Adipose tissue (tissue), 3 donors: ENCODE data around the gene ACSL3. TPM values are rescaled to one million over a fixed set of nuclear protein-coding genes. Genes with fewer than 3 reads are reported as not detected.

Experiments
- H3K27ac ChIP-seq: one replicate; pipeline ENCODE4 v1.5.1; 2013; ENCODE audit warnings: low read depth, low read length
- WGBS, 3 donors: extraction: QIAGEN DNeasy Blood & Tissue Kit; methylation state at CpG; one replicate each; pipeline ENCODE4 v1.1.7; 2013; 5-methylcytosine and 5-hydroxymethylcytosine counted together
- polyA plus RNA-seq, 3 donors: library from polyadenylated mRNA; stranded (reverse); fragments of 200-250 nt; gene quantifications; one replicate each; pipeline ENCODE4 v1.2.3, GENCODE V29; 2013
- donor health status: healthy with polysubstance abuse.
- donor health status: Bipolar disorder and iron deficiency.
- donor health status: healthy.

The ACSL3 gene
- polyA plus RNA-seq, 3 donors = 8.9 to 36.3 (median 20.7) TPM

GRCh38 chr2:222922019-222922800 is 61.4 kb downstream of the ACSL3 start:
- H3K27ac ChIP-seq = no peak overlapping the region
- 92 to 95% (median 92%) methylated on average over 8 of the region's 8 CpGs for WGBS, 3 donors

DNA sequence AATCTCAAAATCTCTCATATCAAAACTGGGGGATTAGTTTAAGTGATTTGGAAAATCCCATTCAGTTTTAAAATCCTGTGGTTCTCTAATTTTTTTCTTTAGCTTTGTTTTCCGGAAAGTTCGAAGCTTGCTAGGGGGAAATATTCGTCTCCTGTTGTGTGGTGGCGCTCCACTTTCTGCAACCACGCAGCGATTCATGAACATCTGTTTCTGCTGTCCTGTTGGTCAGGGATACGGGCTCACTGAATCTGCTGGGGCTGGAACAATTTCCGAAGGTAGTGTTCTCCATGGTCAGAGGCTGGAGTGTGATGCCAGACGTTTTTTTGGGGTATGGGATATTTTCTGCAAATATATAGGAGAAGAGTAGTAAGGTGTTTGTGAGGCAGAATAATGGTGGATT is 66.1 kb downstream of the ACSL3 start:
- WGBS, 3 donors = 92 to 96% (median 95%) methylated on average over 9 of the region's 9 CpGs
- H3K27ac ChIP-seq = no peak overlapping the region

DNA sequence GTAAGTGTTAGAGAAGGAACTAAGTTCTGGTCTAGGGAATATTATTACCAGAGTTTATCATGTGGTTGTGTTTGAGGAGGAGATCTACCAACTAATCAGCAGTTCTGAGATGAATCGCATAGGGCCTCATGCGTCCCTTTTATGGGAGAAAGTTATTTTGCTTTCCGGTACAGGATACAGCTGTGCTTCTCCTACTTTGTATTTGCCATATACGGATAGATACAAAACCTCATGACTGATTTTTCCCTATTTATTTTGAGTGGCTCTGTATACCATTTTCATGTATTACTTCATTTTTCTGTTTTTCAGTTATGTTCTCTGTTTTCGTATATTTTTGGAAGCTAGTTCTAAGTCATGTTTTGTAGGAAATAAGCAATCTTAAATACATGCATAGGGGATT is 66.8 kb downstream of the ACSL3 start:
- 82 to 96% (median 85%) methylated on average over 5 of the region's 5 CpGs for WGBS, 3 donors
- no peak overlapping the region for H3K27ac ChIP-seq

DNA sequence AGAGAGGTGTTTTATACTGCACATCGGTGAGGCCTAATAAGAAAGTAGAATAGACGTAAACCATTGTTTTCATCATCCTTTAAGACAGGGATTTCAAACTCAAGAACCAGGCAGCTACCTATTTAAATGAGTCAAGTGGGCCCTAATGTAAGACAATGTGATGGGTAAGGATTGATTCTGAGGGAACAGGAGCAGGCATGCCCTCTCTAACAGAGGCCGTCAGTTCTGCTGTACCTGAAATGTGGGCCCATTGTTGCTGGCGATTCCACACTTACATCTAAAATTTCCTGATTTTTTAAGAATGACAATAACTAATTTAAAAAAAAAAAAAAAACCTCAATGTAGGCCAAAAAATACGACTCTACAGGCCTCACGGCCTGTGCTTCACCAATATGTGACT is 67.5 kb downstream of the ACSL3 start:
- H3K27ac ChIP-seq = no peak overlapping the region
- WGBS, 3 donors = 93 to 98% (median 94%) methylated on average over 6 of the region's 6 CpGs

- 94 to 95% (median 94%) methylated on average over 2 of the region's 2 CpGs for WGBS, 3 donors
- H3K27ac ChIP-seq = no peak overlapping the region
Observed at GRCh38 chr2:222930862-222931261, 70.0 kb downstream of the ACSL3 start.

DNA sequence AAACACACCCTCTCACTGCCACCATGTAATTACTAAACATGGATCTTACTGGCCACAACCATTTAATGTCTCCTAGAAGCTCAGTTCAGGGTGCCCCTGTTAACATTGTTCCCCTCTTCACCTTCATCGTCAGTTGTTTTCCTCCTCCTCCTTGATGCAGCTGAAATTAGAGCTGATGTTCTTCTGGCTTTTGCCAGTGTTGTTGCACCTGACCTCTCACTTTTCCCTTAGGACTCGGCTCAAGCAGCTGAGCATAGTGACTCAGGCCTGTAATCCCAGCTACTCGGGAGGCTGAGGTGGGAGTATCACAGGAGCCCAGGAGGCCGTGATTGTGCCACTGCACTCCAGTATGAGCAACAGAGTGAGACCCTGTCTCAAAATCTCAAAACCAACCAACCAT is 70.8 kb downstream of the ACSL3 start:
- WGBS, 3 donors = 92 to 99% (median 95%) methylated on average over 4 of the region's 4 CpGs
- no peak overlapping the region for H3K27ac ChIP-seq

DNA sequence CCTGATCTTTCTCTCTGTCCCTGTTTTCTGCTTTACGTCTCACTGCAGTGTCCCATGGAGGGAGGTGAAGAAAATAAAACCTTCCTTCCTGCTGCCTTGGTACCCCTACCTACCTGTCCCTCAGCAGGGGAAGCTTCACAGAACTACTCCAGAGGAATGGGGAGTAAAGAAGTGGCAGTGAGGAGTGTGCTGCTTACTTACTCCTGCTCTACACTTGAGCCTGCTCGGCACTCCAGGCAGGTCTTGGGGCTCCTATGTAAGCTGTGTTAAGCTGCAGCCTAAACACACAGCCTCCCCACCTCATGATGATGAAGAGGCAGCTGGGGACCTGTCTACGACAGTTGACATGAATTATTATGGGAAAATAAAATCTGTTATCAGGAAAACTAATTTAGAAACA is 72.6 kb downstream of the ACSL3 start:
- no peak overlapping the region for H3K27ac ChIP-seq
- WGBS, 3 donors = 88 to 93% (median 90%) methylated on average over 3 of the region's 3 CpGs

- H3K27ac ChIP-seq = no peak overlapping the region
- 86 to 92% (median 91%) methylated on average over 4 of the region's 4 CpGs for WGBS, 3 donors
Observed at GRCh38 chr2:222935688-222936298, 75.0 kb downstream of the ACSL3 start.

- WGBS, 3 donors = 97 to 100% (median 98%) methylated on average over 7 of the region's 7 CpGs
- no peak overlapping the region for H3K27ac ChIP-seq
Observed at GRCh38 chr2:222936705-222937104, 75.9 kb downstream of the ACSL3 start.

- 98 to 100% (median 98%) methylated on average over 2 of the region's 2 CpGs for WGBS, 3 donors
- no peak overlapping the region for H3K27ac ChIP-seq
Observed at GRCh38 chr2:222938327-222938726, 77.5 kb downstream of the ACSL3 start.

DNA sequence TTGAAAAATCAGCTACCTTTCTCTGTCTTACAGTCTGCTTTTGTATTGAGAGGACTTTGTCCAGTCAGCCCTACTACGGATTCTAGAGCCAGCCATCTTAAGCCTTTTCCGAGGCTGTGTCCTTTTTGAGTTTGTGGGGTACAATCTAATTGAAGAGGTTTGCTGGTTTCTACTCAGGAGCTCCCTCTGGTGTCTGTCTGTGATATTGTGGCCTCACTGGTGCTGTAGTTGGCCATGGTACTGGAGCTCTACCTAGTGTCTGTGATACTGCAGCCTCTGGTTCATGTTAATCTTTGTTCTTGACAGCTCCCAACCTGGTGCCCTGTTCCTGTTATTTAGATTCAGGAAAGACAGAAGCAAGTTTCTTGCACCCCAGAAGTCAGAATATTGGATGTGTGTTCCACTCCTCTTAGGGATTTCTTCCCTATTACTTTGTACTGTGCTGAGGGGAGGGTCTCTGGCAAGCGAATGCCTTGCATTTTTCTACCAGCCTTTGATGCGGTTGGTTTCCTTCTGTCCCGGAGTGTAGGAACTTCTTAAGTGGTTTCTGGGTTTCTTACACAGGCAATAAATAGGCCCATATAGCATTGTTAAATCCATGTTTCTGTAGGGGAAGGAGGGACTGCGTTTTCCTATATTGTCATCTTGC is 78.5 kb downstream of the ACSL3 start:
- H3K27ac ChIP-seq = no peak overlapping the region
- WGBS, 3 donors = 83 to 86% (median 83%) methylated on average over 6 of the region's 6 CpGs

DNA sequence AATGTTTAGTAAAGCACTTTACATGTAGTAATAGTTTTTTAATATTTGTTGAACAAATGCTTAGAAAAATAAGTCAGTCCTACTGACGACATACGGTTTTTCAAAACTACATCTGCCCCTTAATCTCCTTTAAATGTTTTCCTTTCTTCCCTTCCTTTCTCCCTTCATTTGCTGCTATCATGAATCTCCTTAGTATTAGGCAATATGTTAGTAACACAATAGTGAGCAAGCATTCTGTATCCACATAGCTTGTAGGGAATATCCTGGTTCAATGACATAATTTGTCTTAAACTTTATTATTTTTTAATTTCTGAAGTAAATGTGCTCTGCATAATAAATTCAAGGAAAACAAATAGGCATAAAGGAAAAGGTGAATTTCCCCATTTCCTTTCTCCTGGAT is 79.1 kb downstream of the ACSL3 start:
- WGBS, 3 donors = 91 to 96% (median 93%) methylated on average over 2 of the region's 2 CpGs
- no peak overlapping the region for H3K27ac ChIP-seq

- WGBS, 3 donors = 94 to 95% (median 95%) methylated on average over 7 of the region's 7 CpGs
- no peak overlapping the region for H3K27ac ChIP-seq
Observed at GRCh38 chr2:222941510-222942032, 80.7 kb downstream of the ACSL3 start.

- WGBS, 3 donors = 94 to 97% (median 95%) methylated on average over 3 of the region's 3 CpGs
- H3K27ac ChIP-seq = no peak overlapping the region
Observed at GRCh38 chr2:222942561-222942960, 81.7 kb downstream of the ACSL3 start.

DNA sequence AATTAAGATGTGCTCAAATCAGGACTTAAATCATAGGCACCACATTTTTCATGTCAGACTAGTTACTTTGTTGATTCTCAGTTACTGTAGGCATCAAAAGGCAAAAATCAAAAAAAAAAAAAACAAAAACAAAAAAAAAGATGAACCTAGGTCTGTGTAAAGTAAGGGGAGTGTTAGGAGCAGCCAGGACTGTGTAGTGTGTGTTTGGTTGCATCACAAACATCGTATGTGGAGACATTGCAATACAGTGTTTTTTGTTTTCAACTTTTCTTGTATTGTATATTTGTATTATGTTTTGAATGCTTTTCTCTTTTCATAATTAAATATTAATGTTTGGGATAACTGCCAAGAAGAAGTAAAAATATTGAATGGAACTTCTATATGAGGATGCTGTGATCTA is 82.1 kb downstream of the ACSL3 start:
- no peak overlapping the region for H3K27ac ChIP-seq
- 62 to 93% (median 80%) methylated on average over 1 of the region's 1 CpG for WGBS, 3 donors

- 50 to 72% (median 56%) methylated on average over 1 of the region's 1 CpG for WGBS, 3 donors
- no peak overlapping the region for H3K27ac ChIP-seq
Observed at GRCh38 chr2:222943820-222944219, 83.0 kb downstream of the ACSL3 start.

GRCh38 chr2:222944552-222944951 is 83.7 kb downstream of the ACSL3 start:
- 75 to 81% (median 76%) methylated on average over 1 of the region's 1 CpG for WGBS, 3 donors
- H3K27ac ChIP-seq = no peak overlapping the region

GRCh38 chr2:222944971-222945740 is 84.3 kb downstream of the ACSL3 start:
- 91 to 92% (median 92%) methylated on average over 5 of the region's 5 CpGs for WGBS, 3 donors

GRCh38 chr2:222945887-222946286 is 85.1 kb downstream of the ACSL3 start:
- no peak overlapping the region for H3K27ac ChIP-seq
- WGBS, 3 donors = 82 to 85% (median 84%) methylated on average over 8 of the region's 8 CpGs

More at GRCh38 chr2:222944971-222945740, 84.3 kb downstream of the ACSL3 start:
- H3K27ac ChIP-seq = no peak overlapping the region
